Renal cortical epithelial cell (primary cell): Measurements from ENCODE around the gene IFNAR1. TPM values are rescaled to one million over a fixed set of nuclear protein-coding genes. Genes with fewer than 3 reads are reported as not detected.
A peak's percentile ranks its signal among the peaks of the same experiment; 100 is the strongest.
"Not testable (repeated sequence)": the region's sequence is repeated elsewhere in the genome, so short reads cannot be mapped to it uniquely, and the experiment has no call there.

Experiments
- DNase-seq: peaks from one replicate; pipeline ENCODE4 v3.0.0-alpha.2; 2011; ENCODE audit warnings: low read depth
- total RNA-seq: library from RNA; depleted of rRNA; stranded (reverse); fragments of >200 nt; gene quantifications from 2 replicates; pipeline ENCODE4 v1.2.3, GENCODE V29; 2014

IFNAR1 gene
- total RNA-seq, 1 donor from 2014 or later: 58.3 TPM

GRCh38 chr21:33375101-33375644 lies 50.4 kb downstream of the IFNAR1 start:
- no peak for DNase-seq

- no peak for DNase-seq
Measured at GRCh38 chr21:33377221-33377920, 52.6 kb downstream of the IFNAR1 start.

DNA sequence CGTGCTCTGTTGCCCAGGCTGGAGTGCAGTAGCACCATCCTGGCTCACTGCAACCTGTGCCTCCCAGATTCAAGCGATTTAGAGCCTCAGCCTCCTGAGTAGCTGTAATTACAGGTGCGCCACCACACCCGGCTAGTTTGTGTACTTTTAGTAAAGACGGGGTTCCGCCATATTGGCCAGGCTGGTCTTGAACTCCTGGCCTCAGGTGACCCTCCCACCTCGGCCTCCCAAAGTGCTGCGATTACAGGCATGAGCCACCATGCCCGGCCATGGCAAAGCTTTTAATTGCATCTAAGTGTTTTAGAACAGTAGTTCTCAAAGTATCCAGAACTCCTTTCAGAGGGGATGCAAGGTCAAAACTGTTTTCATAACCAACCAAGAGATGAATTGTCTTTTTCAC lies 53.3 kb downstream of the IFNAR1 start:
- DNase-seq: no peak

- peak; percentile 77 for DNase-seq
Measured at GRCh38 chr21:33379934-33380333, 55.2 kb downstream of the IFNAR1 start.

DNA sequence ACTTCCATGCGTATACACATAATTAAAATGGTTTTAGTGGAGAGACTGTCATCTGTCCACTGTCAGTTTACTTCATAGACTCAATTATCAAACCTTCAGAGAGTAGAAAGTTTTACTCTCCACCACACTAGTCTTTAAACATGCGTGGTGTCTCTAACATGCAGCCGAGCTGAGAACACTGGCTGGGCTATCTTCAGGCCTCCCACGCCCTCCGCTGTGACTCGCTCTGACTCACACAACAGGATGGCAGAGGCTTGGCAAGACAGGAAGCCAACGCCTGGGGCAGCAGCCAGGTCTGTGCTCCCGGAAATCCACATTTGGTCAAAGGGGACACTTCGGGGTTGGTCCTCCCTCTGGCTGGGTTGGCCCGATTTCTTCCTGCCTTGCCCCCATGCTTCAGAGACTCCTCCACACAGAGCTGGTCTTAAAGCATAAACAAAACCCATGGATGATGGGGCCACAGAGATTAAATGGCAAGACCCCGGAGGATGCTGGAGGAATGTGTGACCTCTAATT lies 55.8 kb downstream of the IFNAR1 start:
- DNase-seq: peak; percentile 94

GRCh38 chr21:33381381-33381780 lies 56.6 kb downstream of the IFNAR1 start:
- not testable (repeated sequence) for DNase-seq

DNA sequence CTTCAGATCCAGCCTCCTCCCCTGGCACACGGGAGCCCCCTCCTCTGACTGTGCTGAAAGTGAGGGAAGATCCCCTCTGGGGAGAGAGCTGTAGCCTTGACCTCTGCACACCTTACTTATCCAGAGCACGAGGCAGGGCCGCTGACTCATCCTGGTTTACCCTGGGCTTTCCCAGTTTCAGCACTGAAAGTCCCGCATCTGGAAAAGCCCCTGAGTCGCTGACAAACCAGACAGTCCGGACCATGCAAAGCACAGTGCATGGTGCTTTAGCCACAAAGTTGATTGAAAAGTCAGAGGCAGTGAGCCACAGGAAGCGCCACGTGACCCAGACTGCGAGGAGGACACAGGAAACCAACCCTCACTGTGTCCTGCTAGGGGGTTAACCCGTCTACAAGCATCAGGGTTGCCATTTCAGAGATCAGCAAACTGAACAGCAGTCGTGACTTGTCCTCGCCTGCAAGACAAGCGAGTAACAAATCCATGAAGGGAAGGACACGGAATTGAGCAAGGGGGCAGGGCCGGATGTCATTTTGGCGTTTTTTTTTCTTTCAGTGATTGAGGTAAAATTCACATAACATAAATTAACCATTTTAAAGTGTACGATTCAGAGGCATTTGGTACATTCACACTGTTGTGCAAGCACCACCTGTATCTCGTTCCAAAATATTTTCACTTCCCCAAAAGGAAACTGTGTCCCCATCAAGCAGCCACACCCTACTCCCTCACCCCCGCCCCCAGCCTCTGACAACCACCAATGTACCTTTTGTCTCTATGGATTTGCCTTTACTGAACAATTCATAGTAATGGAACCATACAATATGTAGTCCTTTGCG lies 58.5 kb downstream of the IFNAR1 start:
- peak; percentile 95 for DNase-seq

GRCh38 chr21:33384841-33385331 lies 60.1 kb downstream of the IFNAR1 start:
- DNase-seq: peak; percentile 90

DNA sequence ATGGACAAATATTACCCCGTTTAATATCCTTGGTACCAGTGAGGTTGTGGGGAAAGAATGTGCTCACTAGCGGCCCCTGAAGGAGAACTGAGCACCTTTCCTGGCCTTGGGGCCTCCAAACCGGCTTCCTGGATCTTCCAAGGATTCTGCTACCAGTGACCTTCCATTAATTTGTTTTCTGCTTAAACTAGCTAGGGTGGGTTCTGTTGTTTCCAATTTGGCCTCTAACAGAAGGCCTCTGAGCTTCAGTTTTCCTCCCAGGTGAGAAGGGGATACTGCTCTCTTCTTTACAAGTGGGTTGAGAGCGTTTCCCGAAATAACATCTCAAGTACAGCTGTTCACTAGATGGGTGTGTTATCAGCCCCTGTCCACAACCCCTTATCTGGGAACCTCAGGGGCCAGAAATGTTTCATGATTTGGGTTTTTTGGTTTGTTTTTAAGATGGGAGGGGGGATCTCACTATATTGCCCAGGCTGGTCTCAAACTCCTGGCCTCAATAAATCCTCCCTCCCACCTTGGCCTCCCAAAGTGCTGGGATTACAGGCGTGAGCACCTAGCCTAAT lies 61.5 kb downstream of the IFNAR1 start:
- no peak for DNase-seq

DNA sequence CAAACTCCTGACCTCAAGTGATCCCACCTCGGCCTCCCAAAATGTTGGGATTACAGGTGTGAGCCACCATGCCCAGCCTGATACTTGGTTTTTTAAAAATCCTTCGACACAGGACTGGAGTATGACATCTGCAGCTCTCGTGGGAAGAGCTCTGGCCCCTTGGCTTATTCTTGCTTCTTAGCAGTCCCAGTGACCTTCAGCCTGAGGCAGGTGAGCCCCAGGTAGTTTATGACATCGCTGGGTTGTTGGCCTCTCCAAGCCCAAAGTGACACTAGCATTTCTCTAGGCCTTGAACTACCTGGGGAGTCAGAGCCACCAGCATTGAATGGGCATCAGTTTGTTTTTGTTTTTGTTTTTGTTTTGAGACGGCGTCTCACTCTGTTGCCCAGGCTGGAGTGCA lies 62.5 kb downstream of the IFNAR1 start:
- DNase-seq: no peak

DNA sequence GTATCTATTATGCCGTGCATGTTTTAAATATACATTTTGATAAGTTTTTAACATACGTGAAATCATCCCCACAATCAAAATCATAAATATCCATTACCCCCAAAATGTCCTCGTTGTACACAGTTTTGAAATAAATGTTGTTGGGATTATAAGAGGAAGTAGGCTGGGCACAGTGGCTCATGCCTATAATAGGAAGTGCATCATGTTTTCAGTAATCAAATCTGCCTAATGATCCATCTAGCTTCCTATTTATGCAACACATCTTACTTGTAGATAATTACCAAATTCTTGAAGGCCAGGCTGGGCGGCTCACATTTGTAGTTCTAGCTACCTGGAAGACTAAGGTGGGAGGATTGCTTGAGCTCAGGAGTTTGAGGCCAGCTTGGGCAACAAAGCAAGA lies 63.4 kb downstream of the IFNAR1 start:
- DNase-seq: no peak

GRCh38 chr21:33390479-33390878 lies 65.7 kb downstream of the IFNAR1 start:
- DNase-seq: no peak

GRCh38 chr21:33391656-33392055 lies 66.9 kb downstream of the IFNAR1 start:
- DNase-seq: no peak

GRCh38 chr21:33392284-33392985 lies 67.7 kb downstream of the IFNAR1 start:
- DNase-seq: no peak

- no peak for DNase-seq
Measured at GRCh38 chr21:33393348-33393747, 68.6 kb downstream of the IFNAR1 start.

GRCh38 chr21:33394260-33394659 lies 69.5 kb downstream of the IFNAR1 start:
- no peak for DNase-seq

GRCh38 chr21:33395891-33396331 lies 71.1 kb downstream of the IFNAR1 start:
- peak; percentile 40 for DNase-seq

DNA sequence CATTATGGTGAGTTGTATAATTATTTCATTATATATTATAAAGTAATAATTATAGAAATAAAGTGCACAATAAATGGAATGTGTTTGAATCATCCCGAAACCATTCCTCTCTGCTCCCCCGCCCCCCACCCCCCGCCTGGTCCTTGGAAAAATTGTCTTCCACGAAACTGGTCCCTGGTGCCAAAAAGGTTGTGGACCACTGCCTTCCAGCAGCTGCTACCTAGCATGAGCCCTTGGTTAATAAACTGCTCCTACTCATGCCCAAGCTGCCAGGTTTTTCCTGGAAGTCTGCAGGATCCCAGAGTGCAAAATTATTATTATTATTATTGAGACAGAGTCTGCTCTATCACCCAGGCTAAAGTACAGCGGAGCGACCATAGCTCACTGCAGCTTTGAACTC lies 71.7 kb downstream of the IFNAR1 start:
- no peak for DNase-seq

- no peak for DNase-seq
Measured at GRCh38 chr21:33396951-33397350, 72.2 kb downstream of the IFNAR1 start.

DNA sequence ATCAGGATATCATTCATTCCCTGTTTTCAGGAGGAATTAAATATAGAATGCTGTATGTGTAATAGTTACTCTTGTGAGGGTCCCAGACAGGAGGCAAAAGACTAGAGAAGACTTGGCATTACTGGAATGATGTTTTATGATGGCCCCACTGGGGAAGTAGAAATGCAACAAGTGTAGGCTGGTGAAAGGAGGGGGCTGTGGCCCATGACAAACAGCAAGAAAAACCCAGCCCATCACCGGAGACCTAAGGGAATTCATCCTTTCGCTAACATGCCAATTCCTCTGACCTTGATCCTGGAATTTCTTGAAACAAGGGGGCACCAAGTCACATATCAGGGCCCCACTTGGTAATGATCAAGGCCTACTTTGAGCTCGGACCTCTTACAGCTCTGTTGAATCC lies 72.9 kb downstream of the IFNAR1 start:
- DNase-seq: no peak

- DNase-seq: no peak
Measured at GRCh38 chr21:33398361-33398760, 73.6 kb downstream of the IFNAR1 start.

DNA sequence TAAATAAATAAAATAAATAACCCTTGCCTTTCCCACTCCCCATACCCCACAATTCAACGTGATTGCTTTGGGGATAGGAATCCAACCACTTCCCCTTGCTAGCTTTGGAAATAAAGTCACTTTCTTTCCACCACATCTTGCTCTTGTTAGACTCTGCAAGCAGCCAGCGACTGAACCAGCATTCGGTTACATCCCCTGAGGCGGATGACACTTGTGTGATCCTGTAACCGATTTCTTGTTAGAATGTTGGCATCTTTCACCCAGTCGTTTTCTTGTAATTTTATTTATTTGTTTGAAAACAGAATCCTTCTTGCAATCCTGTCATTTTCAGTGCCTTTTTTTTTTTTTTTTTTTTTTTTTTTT lies 76.8 kb downstream of the IFNAR1 start:
- DNase-seq: no peak
